GM12873 (cell line): ENCODE results near the gene PUS7L.

Source experiments
- TF ChIP-seq, protein P1 (sequence below): IDR thresholded peaks from 2 replicates; pipeline ENCODE4 v1.5.1; 2012; ENCODE audit warnings: low read depth, mild to moderate bottlenecking, moderate library complexity, low read length, control low read depth; ENCODE audit not compliant: insufficient read depth; ENCODE audit errors: missing control alignments

PUS7L gene

GRCh38 chr12:43728117-43728516 is 30.5 kb downstream of the PUS7L start:
- TF ChIP-seq, protein P1, sequence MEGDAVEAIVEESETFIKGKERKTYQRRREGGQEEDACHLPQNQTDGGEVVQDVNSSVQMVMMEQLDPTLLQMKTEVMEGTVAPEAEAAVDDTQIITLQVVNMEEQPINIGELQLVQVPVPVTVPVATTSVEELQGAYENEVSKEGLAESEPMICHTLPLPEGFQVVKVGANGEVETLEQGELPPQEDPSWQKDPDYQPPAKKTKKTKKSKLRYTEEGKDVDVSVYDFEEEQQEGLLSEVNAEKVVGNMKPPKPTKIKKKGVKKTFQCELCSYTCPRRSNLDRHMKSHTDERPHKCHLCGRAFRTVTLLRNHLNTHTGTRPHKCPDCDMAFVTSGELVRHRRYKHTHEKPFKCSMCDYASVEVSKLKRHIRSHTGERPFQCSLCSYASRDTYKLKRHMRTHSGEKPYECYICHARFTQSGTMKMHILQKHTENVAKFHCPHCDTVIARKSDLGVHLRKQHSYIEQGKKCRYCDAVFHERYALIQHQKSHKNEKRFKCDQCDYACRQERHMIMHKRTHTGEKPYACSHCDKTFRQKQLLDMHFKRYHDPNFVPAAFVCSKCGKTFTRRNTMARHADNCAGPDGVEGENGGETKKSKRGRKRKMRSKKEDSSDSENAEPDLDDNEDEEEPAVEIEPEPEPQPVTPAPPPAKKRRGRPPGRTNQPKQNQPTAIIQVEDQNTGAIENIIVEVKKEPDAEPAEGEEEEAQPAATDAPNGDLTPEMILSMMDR = no peak

- TF ChIP-seq, protein P1 = no peak
These were observed 35.5 kb downstream of the PUS7L start for GRCh38 chr12:43723134-43723533.

DNA sequence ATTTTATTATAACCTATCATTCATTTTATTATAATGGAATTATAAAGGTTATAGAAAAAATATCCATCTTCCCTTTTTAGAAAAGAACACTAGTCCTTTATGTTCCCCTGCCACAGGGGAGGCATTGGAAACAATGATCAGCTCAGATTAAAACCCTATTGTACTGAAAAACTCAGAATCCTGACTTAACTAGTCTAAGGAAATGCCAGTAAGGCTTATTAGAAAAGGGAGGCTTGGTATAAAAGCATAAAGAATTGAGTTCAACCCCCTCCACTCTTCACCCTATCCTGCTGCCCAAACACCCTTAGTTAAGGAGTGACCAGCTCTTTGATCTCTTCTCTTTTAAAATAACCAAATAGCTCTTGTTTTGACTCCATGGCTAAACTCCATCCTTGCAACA is 36.0 kb downstream of the PUS7L start:
- TF ChIP-seq, protein P1 = no peak

DNA sequence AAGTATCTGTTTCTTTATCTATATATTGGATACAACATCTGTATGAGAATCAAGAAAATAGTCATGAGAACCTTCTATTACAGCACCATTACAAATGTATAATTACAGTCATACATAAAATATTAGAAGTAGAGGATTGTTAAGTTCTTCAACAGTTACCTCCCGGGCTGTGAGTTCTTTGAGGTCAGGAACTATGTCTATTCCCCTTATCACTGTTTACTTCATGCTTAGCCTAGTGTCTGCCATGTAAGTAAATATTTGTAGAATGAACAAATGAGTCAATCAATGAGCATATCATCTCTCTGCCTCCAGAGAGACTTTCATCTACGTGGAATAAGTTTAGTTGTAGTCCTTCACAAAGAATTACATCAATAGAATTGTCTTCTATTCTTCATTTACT is 47.2 kb downstream of the PUS7L start:
- TF ChIP-seq, protein P1 = no peak

GRCh38 chr12:43696154-43696553 is 62.4 kb downstream of the PUS7L start:
- TF ChIP-seq, protein P1 = no peak

DNA sequence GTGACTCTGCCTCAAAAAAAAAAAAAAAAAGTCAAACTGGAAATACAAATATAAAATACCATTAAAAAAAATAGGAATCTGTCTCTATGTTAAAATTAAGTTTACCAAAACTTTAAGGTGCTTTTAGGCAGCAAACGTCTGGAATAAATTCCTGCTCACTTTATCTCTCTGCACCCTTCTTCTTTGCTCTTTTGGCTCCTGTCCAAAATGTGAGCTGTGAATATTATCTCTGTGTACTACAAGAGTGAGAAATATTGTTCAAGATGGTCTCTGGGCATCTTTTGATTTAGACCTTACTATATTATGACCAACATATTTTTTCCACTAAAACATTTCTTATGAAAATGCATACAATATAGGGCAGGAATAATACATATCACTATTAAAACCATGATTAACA is 63.7 kb downstream of the PUS7L start:
- TF ChIP-seq, protein P1 = no peak

DNA sequence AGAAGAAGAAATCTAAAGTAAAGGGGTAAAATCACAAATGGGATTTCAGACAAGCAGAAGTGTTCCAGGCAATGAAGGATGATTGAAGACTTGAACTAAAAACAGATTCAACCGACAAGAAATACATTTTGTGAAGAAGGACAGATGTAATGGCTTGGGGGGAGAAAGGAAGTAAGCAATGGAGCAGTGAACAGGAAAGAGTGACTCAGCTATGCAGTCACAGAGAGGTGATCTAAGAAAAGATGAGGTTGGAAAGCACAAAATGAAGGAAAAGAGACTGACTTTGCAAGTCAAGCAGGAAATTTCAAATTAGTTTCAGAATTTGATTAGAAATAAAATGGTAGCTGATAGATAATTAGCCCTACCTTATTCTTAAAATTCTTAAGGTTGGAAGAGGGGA is 66.5 kb downstream of the PUS7L start:
- TF ChIP-seq, protein P1 = no peak
